GM12878 (cell line): ENCODE measurements around the gene KIAA1671. TPM values are rescaled to one million over a fixed set of nuclear protein-coding genes. Genes with fewer than 3 reads are reported as not detected.

ENCODE experiments used
- BCL11A ChIP-seq: IDR thresholded peaks from 2 replicates; pipeline ENCODE4 v1.6.1; 2011; ENCODE audit warnings: low read depth, low read length
- BHLHE40 ChIP-seq, 2 experiments: fragments of 450-650 bp in 1 of 2; IDR thresholded peaks; 2 replicates each; pipeline ENCODE4 v1.6.1; 2011 to 2017; ENCODE audit warnings: low read depth in 2 of 2, borderline replicate concordance in 1 of 2, improper control_type of control experiment in 1 of 2, low read length in 1 of 2, mild to moderate bottlenecking in 1 of 2
- CREB1 ChIP-seq: IDR thresholded peaks from 2 replicates; pipeline ENCODE4 v1.6.1; 2012; ENCODE audit warnings: low read depth, mild to moderate bottlenecking, inconsistent platforms
- EP300 ChIP-seq, 2 experiments: fragments of 150-350 bp in 1 of 2; IDR thresholded peaks; 2 replicates each; pipeline ENCODE4 v1.6.1; 2011 to 2012; ENCODE audit warnings: low read depth in 2 of 2, low read length in 2 of 2, borderline replicate concordance in 1 of 2, improper control_type of control experiment in 1 of 2, inconsistent platforms in 1 of 2; ENCODE audit not compliant: control insufficient read depth in 1 of 2
- GABPA ChIP-seq: IDR thresholded peaks from 2 replicates; pipeline ENCODE4 v1.6.1; 2014; ENCODE audit warnings: antibody characterized with exemption, low read depth, mild to moderate bottlenecking, inconsistent platforms
- IKZF1 ChIP-seq: fragments of 450-650 bp; conservative IDR thresholded peaks from 2 replicates; pipeline ENCODE4 v1.6.1; 2017; ENCODE audit warnings: antibody characterized with exemption, mild to moderate bottlenecking
- IRF4 ChIP-seq: IDR thresholded peaks from 2 replicates; pipeline ENCODE4 v1.6.1; 2011; ENCODE audit warnings: low read depth, low read length
- JUNB ChIP-seq: IDR thresholded peaks from 2 replicates; pipeline ENCODE4 v1.6.1; 2016; ENCODE audit warnings: antibody characterized with exemption, mild to moderate bottlenecking
- MTA2 ChIP-seq: fragments of 450-650 bp; IDR thresholded peaks from 2 replicates; pipeline ENCODE4 v1.6.1; 2016; ENCODE audit warnings: low read depth, mild to moderate bottlenecking, moderate library complexity
- NR2F1 ChIP-seq: fragments of 450-650 bp; conservative IDR thresholded peaks from 2 replicates; pipeline ENCODE4 v1.6.1; 2017; ENCODE audit warnings: mild to moderate bottlenecking
- NRF1 ChIP-seq: conservative IDR thresholded peaks from 2 replicates; pipeline ENCODE4 v1.6.1; 2011; ENCODE audit warnings: mild to moderate bottlenecking, low read depth, low read length, improper control_type of control experiment
- polyA plus RNA-seq, 11 experiments: library from polyadenylated mRNA; depleted of rRNA in 4 of 11; unstranded in 6 of 11; stranded (reverse) in 5 of 11; fragments of >200 nt; fragmentation: Nextera tagmentation in 4 of 11; fragmentation: Illumina TruSeq in 1 of 11; extraction: Ambion mirVana in 4 of 11; extraction: Trizol in 1 of 11; gene quantifications; 1 replicate in 1 of 11; 2 replicates in 10 of 11; pipeline versions ENCODE4 v1.2.1 to v1.2.3, GENCODE V29; 2011 to 2016; ENCODE audit warnings: inconsistent platforms in 2 of 11, missing spikeins in 2 of 11, low read depth in 1 of 11
- total RNA-seq, 4 experiments: library from RNA; depleted of rRNA in 3 of 4; stranded (reverse); fragments of >200 nt in 3 of 4; fragmentation: Illumina TruSeq in 1 of 4; extraction: Trizol in 1 of 4; gene quantifications; 2 replicates each; pipeline versions ENCODE4 v1.2.1 to v1.2.3, GENCODE V29; 2013 to 2021
- TF ChIP-seq, protein P1 (sequence below): fragments of 450-650 bp; IDR thresholded peaks from 2 replicates; pipeline ENCODE4 v1.6.1; 2016; ENCODE audit warnings: mild to moderate bottlenecking

Gene KIAA1671
- total and polyA plus RNA-seq, 10 of the 15 experiments (the other 5 are each of a cell fraction or from before 2014, with no cell fraction given) = 0.05 to 2.7 (median 0.33) TPM

DNA sequence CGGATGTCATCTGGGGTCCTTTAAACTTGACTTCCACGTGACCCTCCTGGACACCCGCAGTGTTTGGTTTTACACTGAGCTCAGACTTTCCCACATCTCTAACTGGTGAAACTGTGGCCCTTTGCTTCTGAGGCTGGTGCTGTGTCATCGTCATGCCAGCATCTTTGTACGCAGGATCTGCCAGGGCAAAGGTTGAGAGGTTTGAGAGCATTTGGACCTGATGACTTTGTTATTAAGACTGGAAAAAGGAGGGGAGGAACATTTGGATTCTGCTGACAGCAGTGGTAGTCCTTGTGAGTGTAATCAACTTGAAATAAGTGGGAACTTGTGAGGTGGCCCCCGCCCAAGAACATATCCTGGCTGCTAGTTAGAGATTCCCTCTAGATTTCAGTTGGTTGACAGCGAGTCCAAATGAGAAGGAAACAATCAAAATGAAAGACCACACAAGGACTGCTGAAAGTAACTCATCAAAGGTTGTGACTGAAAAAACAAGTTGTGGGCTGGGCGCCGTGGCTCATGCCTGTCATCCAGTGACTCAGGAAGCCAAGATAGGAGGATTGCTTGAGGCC is 102.5 kb downstream of the KIAA1671 start (continued):
- TF ChIP-seq BHLHE40 (IDR thresholded peaks at IDR 0.05; ENCODE audit: borderline replicate concordance in 1 of 2, low read depth in 2 of 2, low read length in 1 of 2) (0 out of 4 replicates have a peak, but pooled peaks of 1 of the 2 experiments have one; percentile 17), IKZF1 (peak; percentile 52), JUNB (peak; percentile 24; the same call in 1 of the 2 replicates), EP300 (IDR thresholded peaks at IDR 0.05; ENCODE audit: borderline replicate concordance in 1 of 2, control insufficient read depth in 1 of 2, low read depth in 2 of 2, low read length in 2 of 2) (no peak), CREB1 (no peak), GABPA (no peak), MTA2 (peak; percentile 23; the same call in 1 of the 2 replicates), BCL11A (0 out of 2 replicates have a peak, but pooled peaks have one; percentile 22), NRF1 (no peak), IRF4 (0 out of 2 replicates have a peak, but pooled peaks have one; percentile 31), NR2F1 (0 out of 2 replicates have a peak, but pooled peaks have one; percentile 15)
- TF ChIP-seq, protein P1, sequence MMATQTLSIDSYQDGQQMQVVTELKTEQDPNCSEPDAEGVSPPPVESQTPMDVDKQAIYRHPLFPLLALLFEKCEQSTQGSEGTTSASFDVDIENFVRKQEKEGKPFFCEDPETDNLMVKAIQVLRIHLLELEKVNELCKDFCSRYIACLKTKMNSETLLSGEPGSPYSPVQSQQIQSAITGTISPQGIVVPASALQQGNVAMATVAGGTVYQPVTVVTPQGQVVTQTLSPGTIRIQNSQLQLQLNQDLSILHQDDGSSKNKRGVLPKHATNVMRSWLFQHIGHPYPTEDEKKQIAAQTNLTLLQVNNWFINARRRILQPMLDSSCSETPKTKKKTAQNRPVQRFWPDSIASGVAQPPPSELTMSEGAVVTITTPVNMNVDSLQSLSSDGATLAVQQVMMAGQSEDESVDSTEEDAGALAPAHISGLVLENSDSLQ = peak; percentile 52
